Karpas-422 (cell line): Measurements from ENCODE around the gene ADPRHL1. TPM values are rescaled to one million over a fixed set of nuclear protein-coding genes. Genes with fewer than 3 reads are reported as not detected.
"Not testable (repeated sequence)": the region's sequence is repeated elsewhere in the genome, so short reads cannot be mapped to it uniquely, and the experiment has no call there.

Experiments
- DNase-seq: peaks from one replicate; pipeline ENCODE4 v3.0.0-alpha.2; 2015
- H2AFZ ChIP-seq: fragments of 200-600 bp; sonication (generic); 2 replicates; pipeline ENCODE4 v1.6.1; 2014; ENCODE audit warnings: antibody characterized with exemption, low read length, mixed read lengths
- H3K27ac ChIP-seq: fragments of 200-600 bp; sonication (generic); 2 replicates; pipeline ENCODE4 v1.5.1; 2014; ENCODE audit warnings: mild to moderate bottlenecking, low read length, moderate library complexity
- H3K27me3 ChIP-seq: fragments of 200-600 bp; sonication (generic); 2 replicates; pipeline ENCODE4 v1.6.1; 2014; ENCODE audit warnings: low read length, mixed read lengths
- H3K36me3 ChIP-seq: fragments of 200-600 bp; sonication (generic); 2 replicates; pipeline ENCODE4 v1.6.1; 2014; ENCODE audit warnings: low read length, mixed read lengths; ENCODE audit not compliant: insufficient read depth
- H3K4me1 ChIP-seq: fragments of 200-600 bp; sonication (generic); 2 replicates; pipeline ENCODE4 v1.6.1; 2014; ENCODE audit warnings: mild to moderate bottlenecking, low read length, mixed read lengths
- H3K4me2 ChIP-seq: fragments of 200-600 bp; sonication (generic); 2 replicates; pipeline ENCODE4 v1.6.1; 2014; ENCODE audit warnings: low read length, low read depth, mild to moderate bottlenecking; ENCODE audit not compliant: poor library complexity, severe bottlenecking
- H3K4me3 ChIP-seq: fragments of 200-600 bp; sonication (generic); 2 replicates; pipeline ENCODE4 v1.5.1; 2014; ENCODE audit warnings: mild to moderate bottlenecking, antibody characterized with exemption, low read length, mixed read lengths
- H3K79me2 ChIP-seq: fragments of 200-600 bp; sonication (generic); 2 replicates; pipeline ENCODE4 v1.6.1; 2014; ENCODE audit warnings: mild to moderate bottlenecking, low read length, mixed read lengths
- H3K9ac ChIP-seq: fragments of 200-600 bp; sonication (generic); 2 replicates; pipeline ENCODE4 v1.6.0; 2014; ENCODE audit warnings: low read length
- H3K9me2 ChIP-seq: fragments of 200-600 bp; sonication (generic), shearing (Covaris generic); replicated peaks from 2 replicates; pipeline ENCODE4 v1.6.0; 2014; ENCODE audit warnings: mild to moderate bottlenecking, low read length, moderate library complexity; ENCODE audit not compliant: insufficient read depth
- H3K9me3 ChIP-seq: fragments of 300-700, 200-600 bp; sonication (generic); 2 replicates; pipeline ENCODE4 v1.6.1; 2014; ENCODE audit warnings: low read length, mixed read lengths
- H4K20me1 ChIP-seq: fragments of 200-600 bp; sonication (generic); 2 replicates; pipeline ENCODE4 v1.6.1; 2014; ENCODE audit warnings: mild to moderate bottlenecking, antibody characterized with exemption, low read length, low read depth; ENCODE audit not compliant: insufficient read depth
- total RNA-seq: library from RNA; depleted of rRNA; stranded (reverse); fragments of >200 nt; shearing (Covaris generic); gene quantifications from 2 replicates; pipeline ENCODE4 v1.2.3, GENCODE V29; 2014; ENCODE audit warnings: low replicate concordance

The ADPRHL1 gene
- total RNA-seq, 1 experiment from 2014 or later: 10.2 TPM

- no peak overlapping the region for H2AFZ ChIP-seq
- no peaks in the 10 kb centered on the region for H3K27me3 ChIP-seq
- H4K20me1 ChIP-seq: no peaks in the 10 kb centered on the region
- H3K4me2 ChIP-seq: no peak overlapping the region
- DNase-seq: no peak
- no peak overlapping the region for H3K9ac ChIP-seq
- no peak overlapping the region for H3K4me3 ChIP-seq
- no peak overlapping the region for H3K27ac ChIP-seq
- peaks cover 47% of the 10 kb centered on the region for H3K79me2 ChIP-seq
- peaks cover 53% of the 10 kb centered on the region; the same call in 1 of the 2 replicates for H3K36me3 ChIP-seq
- H3K9me2 ChIP-seq: no peaks in the 10 kb centered on the region
- H3K4me1 ChIP-seq: no peaks in the 10 kb centered on the region
- no peaks in the 10 kb centered on the region for H3K9me3 ChIP-seq
These were observed 22.0 kb upstream of the ADPRHL1 start for GRCh38 chr13:113475280-113475679.

- Histone ChIP-seq H3K9me2 (no peaks in the 10 kb centered on the region), H3K79me2 (peaks cover 48% of the 10 kb centered on the region), H3K9ac (no peak overlapping the region), H3K4me3 (no peak overlapping the region), H3K27ac (no peak overlapping the region), H3K36me3 (peaks cover 45% of the 10 kb centered on the region; the same call in 1 of the 2 replicates), H3K9me3 (no peaks in the 10 kb centered on the region), H4K20me1 (peaks cover 3% of the 10 kb centered on the region; the same call in 1 of the 2 replicates), H3K4me2 (no peak overlapping the region), H3K27me3 (no peaks in the 10 kb centered on the region), H2AFZ (no peak overlapping the region), H3K4me1 (no peaks in the 10 kb centered on the region)
- DNase-seq: no peak
These were observed 20.9 kb upstream of the ADPRHL1 start for GRCh38 chr13:113474179-113474578.

- Histone ChIP-seq H3K9me2 (no peaks in the 10 kb centered on the region), H3K36me3 (peaks cover 47% of the 10 kb centered on the region), H3K9ac (no peak overlapping the region), H3K27me3 (no peaks in the 10 kb centered on the region), H3K4me1 (no peaks in the 10 kb centered on the region), H3K27ac (no peak overlapping the region), H3K79me2 (peaks cover 54% of the 10 kb centered on the region), H3K9me3 (no peaks in the 10 kb centered on the region), H4K20me1 (peaks cover 11% of the 10 kb centered on the region; the same call in 1 of the 2 replicates), H2AFZ (no peak overlapping the region), H3K4me3 (no peak overlapping the region), H3K4me2 (no peak overlapping the region)
- no peak for DNase-seq
These were observed 19.2 kb upstream of the ADPRHL1 start for GRCh38 chr13:113472355-113473025.

- H4K20me1 ChIP-seq: peaks cover 11% of the 10 kb centered on the region; the same call in 1 of the 2 replicates
- no peak overlapping the region for H3K4me3 ChIP-seq
- no peak overlapping the region for H3K4me2 ChIP-seq
- H3K36me3 ChIP-seq: peaks cover 43% of the 10 kb centered on the region
- no peaks in the 10 kb centered on the region for H3K9me3 ChIP-seq
- no peaks in the 10 kb centered on the region for H3K9me2 ChIP-seq
- H3K4me1 ChIP-seq: no peaks in the 10 kb centered on the region
- DNase-seq: no peak
- H3K9ac ChIP-seq: no peak overlapping the region
- no peaks in the 10 kb centered on the region for H3K27me3 ChIP-seq
- no peak overlapping the region for H2AFZ ChIP-seq
- H3K27ac ChIP-seq: no peak overlapping the region
- peaks cover 55% of the 10 kb centered on the region for H3K79me2 ChIP-seq
These were observed 18.6 kb upstream of the ADPRHL1 start for GRCh38 chr13:113471844-113472243.

- H3K27me3 ChIP-seq, DNase-seq, H3K4me2 ChIP-seq, H3K4me1 ChIP-seq, H2AFZ ChIP-seq, H3K27ac ChIP-seq, H3K9me3 ChIP-seq, H3K9ac ChIP-seq, H3K4me3 ChIP-seq, H3K9me2 ChIP-seq: not testable (repeated sequence)
- Histone ChIP-seq H3K36me3 (peaks cover 38% of the 10 kb centered on the region), H4K20me1 (peaks cover 11% of the 10 kb centered on the region; the same call in 1 of the 2 replicates), H3K79me2 (peaks cover 56% of the 10 kb centered on the region)
These were observed 17.4 kb upstream of the ADPRHL1 start for GRCh38 chr13:113470635-113471163.

- Histone ChIP-seq H3K4me2 (no peak overlapping the region), H3K4me1 (no peaks in the 10 kb centered on the region), H3K79me2 (peaks cover 59% of the 10 kb centered on the region), H3K27me3 (no peaks in the 10 kb centered on the region), H3K9ac (no peak overlapping the region), H3K4me3 (no peak overlapping the region), H2AFZ (no peak overlapping the region), H3K9me2 (no peaks in the 10 kb centered on the region), H3K9me3 (no peaks in the 10 kb centered on the region), H4K20me1 (peaks cover 11% of the 10 kb centered on the region; the same call in 1 of the 2 replicates), H3K27ac (no peak overlapping the region), H3K36me3 (peaks cover 37% of the 10 kb centered on the region)
- no peak for DNase-seq
These were observed 16.8 kb upstream of the ADPRHL1 start for GRCh38 chr13:113470073-113470472.

GRCh38 chr13:113469582-113469981 is 16.3 kb upstream of the ADPRHL1 start:
- Histone ChIP-seq H3K27me3 (no peaks in the 10 kb centered on the region), H2AFZ (no peak overlapping the region), H3K79me2 (peaks cover 59% of the 10 kb centered on the region), H4K20me1 (peaks cover 11% of the 10 kb centered on the region; the same call in 1 of the 2 replicates), H3K9me3 (no peaks in the 10 kb centered on the region), H3K4me1 (no peaks in the 10 kb centered on the region), H3K9me2 (no peaks in the 10 kb centered on the region), H3K4me2 (no peak overlapping the region), H3K36me3 (peaks cover 38% of the 10 kb centered on the region), H3K27ac (no peak overlapping the region), H3K4me3 (no peak overlapping the region), H3K9ac (no peak overlapping the region)
- DNase-seq: no peak

GRCh38 chr13:113468472-113469201 is 15.3 kb upstream of the ADPRHL1 start:
- no peak for DNase-seq
- no peaks in the 10 kb centered on the region for H3K9me3 ChIP-seq
- no peak overlapping the region for H3K4me2 ChIP-seq
- H3K79me2 ChIP-seq: peaks cover 61% of the 10 kb centered on the region
- H3K9ac ChIP-seq: no peak overlapping the region
- no peak overlapping the region for H3K4me3 ChIP-seq
- H2AFZ ChIP-seq: no peak overlapping the region
- H3K4me1 ChIP-seq: no peaks in the 10 kb centered on the region
- no peaks in the 10 kb centered on the region for H3K27me3 ChIP-seq
- peaks cover 11% of the 10 kb centered on the region; the same call in 1 of the 2 replicates for H4K20me1 ChIP-seq
- no peak overlapping the region for H3K27ac ChIP-seq
- H3K36me3 ChIP-seq: peaks cover 34% of the 10 kb centered on the region
- H3K9me2 ChIP-seq: no peaks in the 10 kb centered on the region
